EH (cell line): Measurements from ENCODE around the gene POMGNT1.

Source experiments
- DNase-seq: peaks from one replicate; pipeline ENCODE4 v3.0.0-alpha.2; 2015; ENCODE audit warnings: low read depth

Gene POMGNT1

DNA sequence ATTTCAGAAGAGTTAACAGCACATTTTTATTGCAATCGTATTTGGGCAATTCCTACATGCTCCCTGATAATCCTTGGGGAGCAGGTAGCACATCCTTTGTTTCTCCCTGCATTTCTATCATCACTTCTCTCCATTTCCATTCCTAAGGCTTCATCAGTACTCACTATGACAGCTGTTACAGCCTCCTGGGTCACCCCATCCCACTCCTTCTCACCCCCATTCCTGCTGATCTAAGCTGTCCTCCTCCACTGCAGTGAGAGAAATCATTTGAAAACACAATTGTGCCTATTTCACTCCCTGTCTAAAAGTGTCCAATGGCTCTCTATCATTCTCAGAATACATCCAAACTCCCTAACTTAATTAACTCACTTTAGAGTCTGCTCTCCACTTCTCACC is 40.3 kb downstream of the POMGNT1 start:
- DNase-seq = no peak

DNA sequence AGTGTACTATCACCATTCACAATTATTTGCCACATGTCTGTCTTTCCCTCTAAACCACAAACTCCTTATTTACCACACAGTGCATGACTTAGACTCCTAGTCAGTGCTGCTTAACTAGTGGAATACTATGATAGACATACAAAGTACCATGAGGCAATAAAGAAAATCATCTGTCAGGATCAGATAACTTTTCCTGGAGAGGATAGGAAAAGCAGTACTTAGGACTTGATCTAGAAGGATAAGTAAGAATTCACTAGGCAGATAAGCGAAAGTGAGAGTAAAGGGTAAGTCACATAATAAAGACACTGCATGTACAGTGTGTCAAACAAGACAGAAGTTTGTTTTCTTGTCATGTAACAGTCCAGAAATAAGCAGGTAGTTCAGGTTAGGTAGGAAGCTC is 44.5 kb downstream of the POMGNT1 start:
- peak; percentile 26 for DNase-seq

DNA sequence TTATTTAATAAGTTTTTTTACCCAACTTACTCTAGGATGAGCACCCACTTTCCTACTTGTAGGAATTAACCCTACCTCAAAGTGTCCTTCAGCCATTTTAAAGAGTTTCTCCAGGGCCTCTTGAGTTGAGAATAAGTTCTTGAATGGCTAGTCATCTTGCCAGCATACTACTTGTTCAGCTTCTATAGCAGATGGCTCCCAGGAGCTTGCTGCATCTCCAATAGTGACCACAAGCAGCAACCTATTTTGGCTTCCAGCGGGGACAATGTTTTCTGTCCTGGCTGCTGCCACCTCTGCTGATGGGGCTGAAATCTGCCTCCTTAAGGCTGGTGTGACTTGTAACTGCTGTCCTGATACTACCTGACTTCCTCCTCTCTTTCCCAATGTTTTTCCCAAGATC is 45.0 kb downstream of the POMGNT1 start:
- no peak for DNase-seq

DNA sequence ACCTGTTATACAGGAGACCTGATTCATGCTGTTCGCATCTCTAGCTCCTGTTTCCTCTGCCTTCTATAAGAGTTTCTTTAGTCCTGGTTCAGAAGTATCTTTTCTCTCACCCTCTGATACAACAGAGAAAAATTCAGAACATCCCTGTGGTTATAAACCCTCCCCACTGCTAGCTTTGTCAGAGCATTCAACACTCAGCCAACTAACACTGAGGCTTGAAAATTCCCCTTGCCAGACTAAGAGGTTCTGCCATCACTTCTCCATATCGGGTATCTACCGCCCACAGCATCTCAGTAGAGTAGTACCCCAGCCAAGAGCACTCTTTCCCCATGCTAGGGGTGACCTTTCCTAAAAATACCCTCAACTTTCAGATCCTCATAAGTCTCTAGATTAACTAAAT is 46.2 kb downstream of the POMGNT1 start:
- peak; percentile 81 for DNase-seq

DNA sequence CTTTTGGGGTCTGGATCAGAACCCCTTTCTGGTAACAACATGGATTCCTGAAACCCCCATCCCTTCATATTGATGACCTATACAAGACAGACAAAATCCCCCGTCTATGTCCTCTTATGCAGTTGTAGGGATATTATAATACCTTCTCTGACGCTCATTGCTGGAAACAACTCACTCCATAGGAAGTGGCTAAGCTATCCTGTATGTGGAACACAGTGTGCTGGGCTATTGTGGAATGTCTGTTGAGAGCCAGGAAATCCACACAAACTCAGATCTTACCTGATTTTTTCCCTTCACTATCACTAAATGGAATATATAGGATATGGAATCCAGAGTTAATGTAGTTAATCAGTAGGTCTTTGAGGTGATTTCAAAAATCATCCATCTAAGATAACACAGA is 48.1 kb downstream of the POMGNT1 start:
- no peak for DNase-seq

DNA sequence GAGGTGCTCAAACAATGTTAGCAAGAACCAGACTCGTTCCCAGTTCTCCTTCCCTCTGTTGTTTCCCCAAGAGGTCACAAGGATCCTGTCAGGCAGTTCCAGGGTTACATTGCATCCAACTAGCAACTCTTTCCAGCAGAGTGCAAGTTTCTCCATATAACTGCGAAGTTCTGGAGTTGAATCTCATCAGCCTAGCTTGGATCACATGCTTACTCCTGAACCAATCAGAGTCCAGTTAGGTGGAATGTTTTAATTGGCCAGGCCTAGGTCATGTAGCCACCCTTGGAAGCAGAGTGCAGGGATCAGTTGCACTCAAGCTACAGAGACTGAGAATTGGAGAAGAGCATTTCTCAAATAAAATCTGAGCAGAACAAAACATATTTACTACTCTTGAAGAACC is 49.9 kb downstream of the POMGNT1 start:
- peak; percentile 12 for DNase-seq
